ENCODE results near the gene TMEM123. TPM values are rescaled to one million over a fixed set of nuclear protein-coding genes. Genes with fewer than 3 reads are reported as not detected.

TMEM123 gene
- total RNA-seq, 1 experiment from 2014 or later: 152 TPM

DNA sequence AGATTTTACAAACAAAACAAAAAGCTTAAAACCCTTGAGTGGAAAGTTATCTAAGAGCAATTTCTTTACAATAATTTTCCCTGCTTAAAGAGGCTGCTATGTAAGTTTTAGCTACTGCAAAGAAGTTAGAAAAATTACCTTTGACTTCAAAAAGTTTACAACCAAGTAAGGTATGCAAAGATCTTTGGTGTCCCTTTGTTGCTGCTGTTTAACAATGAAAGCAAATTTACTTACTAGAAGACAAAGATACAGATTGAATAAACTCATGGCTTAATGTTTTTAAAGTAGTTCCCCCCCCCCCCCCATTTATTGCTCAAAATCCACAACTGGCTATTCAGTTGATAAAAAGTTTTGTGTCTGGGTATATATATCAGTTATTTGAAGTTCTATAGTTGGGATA is 26.0 kb downstream of the TMEM123 start:
- no peak for DNase-seq (ENCODE audit: low spot score)

DNA sequence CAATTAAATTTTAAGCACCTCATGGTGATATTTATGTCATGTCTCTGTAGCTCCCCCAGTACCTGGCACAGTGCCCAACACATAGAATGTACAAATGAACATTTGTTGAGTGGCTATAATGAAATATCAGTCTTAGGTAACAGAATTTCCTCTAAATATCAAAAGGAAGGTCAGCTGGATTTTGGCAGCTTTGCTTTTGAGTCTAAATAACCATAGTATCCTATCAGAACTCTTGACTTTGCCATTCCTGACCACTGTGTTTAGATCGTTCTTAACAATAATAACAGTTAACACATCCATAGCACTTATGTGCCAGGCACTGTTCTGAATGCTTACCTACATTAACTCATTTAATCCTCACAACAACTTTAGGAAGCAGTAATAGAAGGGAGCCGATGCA is 26.6 kb downstream of the TMEM123 start:
- DNase-seq (ENCODE audit: low spot score): no peak

GRCh38 chr11:102423936-102424335 is 28.6 kb downstream of the TMEM123 start:
- no peak for DNase-seq (ENCODE audit: low spot score)

DNA sequence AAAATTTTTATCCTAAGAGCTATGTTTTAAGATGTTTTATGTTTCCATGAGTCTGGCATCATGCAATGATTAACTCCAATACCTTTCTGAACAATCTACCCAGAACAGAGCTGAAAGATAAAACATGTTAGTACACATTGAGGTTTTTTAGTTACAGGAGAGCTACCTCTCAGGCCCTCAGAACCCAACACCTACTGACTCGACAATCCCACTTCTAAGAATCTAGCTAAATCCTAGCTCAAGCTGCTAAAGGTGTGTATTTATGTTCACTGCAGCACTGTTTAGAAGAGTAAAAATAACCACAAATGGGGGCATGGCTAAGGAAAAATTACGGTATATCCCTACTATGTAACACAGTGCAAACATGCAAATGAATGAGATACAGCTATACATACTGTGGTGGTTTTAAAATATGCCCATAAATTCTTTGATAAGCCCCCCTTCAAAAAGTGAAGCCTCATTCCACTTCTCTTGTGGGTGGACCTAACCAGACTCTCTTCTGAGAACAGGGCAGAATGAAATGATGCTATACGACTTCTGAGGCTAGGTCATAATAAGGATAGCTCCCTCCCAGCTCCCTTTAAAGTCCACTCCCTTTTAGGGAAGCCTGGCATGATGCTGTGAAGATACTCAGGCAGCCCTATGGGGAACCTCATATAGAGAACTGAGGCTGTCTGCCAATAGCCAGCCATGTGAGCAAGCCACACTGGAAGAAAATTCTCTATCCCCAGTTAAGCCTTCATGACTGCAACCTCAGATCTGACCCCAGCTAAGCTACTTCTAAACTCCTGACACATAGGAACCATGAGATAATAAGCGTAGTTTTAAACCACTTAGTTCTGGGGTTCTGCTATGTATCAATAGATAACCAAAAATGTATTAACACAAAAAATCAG is 29.5 kb downstream of the TMEM123 start:
- DNase-seq (ENCODE audit: low spot score): no peak

DNA sequence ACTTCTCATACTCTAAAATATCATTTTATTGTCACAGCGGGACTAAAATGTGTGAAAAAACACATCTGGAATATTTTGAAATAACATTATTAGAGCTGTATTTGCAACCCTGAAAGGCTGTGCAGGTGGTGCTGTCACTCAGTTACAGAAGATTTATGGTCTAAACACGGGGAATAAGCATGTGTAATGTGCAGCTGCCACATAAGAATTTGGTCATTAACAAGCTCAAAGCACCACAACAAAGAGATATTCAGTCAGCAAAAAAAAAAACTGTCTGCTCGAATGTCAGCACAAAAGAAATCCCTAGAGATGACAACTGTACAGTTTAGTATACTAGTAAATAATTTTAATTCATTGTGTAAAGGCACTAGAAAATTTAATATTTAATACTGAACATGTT is 31.3 kb downstream of the TMEM123 start:
- DNase-seq (ENCODE audit: low spot score): no peak

DNA sequence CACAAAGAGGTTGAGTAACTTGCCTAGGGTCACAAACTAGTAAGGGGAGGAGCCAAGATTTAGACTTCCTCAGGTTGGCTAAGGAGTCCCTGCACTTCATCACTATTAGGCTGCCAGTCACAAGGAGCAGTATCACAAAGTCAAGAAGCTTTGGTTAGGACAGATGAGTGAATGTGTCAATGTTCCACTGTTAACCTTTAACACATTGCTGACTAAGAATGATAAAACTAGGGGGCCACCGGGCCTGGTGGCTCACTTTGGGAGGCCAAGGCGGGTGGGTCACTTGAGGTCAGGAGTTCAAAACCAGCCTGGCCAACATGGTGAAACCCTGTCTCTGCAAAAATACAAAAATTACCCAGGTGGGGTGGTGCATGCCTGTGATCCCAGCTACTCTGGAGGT is 32.0 kb downstream of the TMEM123 start:
- no peak for DNase-seq (ENCODE audit: low spot score)

DNA sequence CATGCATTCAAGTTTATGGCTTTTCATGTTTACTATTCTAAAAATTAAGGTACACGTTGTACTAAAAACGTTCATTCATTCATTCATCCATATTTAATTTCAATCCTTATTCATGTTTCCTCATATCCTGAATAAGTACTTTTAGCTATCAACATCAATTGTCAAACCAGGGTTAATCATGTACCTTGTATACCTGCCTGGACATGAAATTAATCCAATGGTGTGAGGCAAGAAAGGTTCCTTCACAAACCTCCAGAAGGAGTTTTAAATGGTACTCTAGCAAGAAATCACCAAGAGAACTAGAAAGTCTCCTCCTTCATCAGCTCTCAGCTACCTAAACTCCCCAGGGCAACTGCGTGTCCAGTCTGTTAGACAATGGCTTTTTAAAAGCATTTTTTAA is 33.4 kb downstream of the TMEM123 start:
- no peak for DNase-seq (ENCODE audit: low spot score)

- no peak for DNase-seq (ENCODE audit: low spot score)
Measured at GRCh38 chr11:102416976-102417375, 35.6 kb downstream of the TMEM123 start.

- DNase-seq (ENCODE audit: low spot score): no peak
Measured at GRCh38 chr11:102415304-102415916, 37.2 kb downstream of the TMEM123 start.

GRCh38 chr11:102414559-102414958 is 38.0 kb downstream of the TMEM123 start:
- no peak for DNase-seq (ENCODE audit: low spot score)

GRCh38 chr11:102413497-102413896 is 39.1 kb downstream of the TMEM123 start:
- no peak for DNase-seq (ENCODE audit: low spot score)

GRCh38 chr11:102411142-102411541 is 41.4 kb downstream of the TMEM123 start:
- DNase-seq (ENCODE audit: low spot score): no peak

- DNase-seq (ENCODE audit: low spot score): no peak
Measured at GRCh38 chr11:102410382-102410784, 42.2 kb downstream of the TMEM123 start.

DNA sequence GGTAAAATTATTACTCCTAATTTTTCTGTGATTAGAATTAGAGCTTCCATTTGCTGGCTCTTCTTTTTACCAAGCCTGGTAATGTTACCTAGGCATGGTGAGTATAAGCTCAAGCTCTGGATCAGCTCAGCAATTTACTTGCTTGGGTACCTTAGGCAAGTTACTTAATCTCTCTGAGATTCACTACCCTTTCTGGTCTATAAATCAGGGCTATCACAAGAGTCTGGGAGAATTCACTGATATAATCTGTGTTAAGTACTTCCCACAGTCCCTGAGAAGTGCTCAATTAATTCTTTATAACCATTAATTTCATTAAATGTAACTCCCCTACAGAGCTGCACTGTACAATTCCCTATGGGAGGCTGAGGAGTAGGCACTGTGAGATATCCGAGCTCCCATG is 44.2 kb downstream of the TMEM123 start:
- DNase-seq (ENCODE audit: low spot score): no peak

- DNase-seq (ENCODE audit: low spot score): no peak
Measured at GRCh38 chr11:102407901-102408300, 44.7 kb downstream of the TMEM123 start.

- DNase-seq (ENCODE audit: low spot score): no peak
Measured at GRCh38 chr11:102406099-102406498, 46.5 kb downstream of the TMEM123 start.

GRCh38 chr11:102405501-102405900 is 47.1 kb downstream of the TMEM123 start:
- DNase-seq (ENCODE audit: low spot score): no peak

DNA sequence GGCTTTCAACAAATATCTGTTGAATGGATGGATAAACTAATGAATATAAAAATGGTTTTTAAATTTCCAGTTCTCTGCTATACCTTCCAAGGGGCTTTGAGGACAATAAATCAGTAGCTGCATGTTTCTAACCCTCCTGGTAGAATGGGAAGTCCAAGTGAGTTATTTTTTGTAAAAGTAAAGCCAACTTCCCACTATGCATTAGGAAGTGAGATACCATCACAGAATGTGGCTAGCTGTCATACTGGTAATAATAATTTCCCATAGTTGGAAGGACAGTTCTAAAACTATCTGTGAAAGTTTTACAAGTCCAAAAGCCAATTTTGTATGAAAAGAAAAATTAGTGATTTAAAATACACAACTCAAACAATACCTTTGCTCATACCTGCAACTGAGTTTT is 50.0 kb downstream of the TMEM123 start:
- DNase-seq (ENCODE audit: low spot score): no peak

- no peak for DNase-seq (ENCODE audit: low spot score)
Measured at GRCh38 chr11:102401905-102402304, 50.7 kb downstream of the TMEM123 start.

DNA sequence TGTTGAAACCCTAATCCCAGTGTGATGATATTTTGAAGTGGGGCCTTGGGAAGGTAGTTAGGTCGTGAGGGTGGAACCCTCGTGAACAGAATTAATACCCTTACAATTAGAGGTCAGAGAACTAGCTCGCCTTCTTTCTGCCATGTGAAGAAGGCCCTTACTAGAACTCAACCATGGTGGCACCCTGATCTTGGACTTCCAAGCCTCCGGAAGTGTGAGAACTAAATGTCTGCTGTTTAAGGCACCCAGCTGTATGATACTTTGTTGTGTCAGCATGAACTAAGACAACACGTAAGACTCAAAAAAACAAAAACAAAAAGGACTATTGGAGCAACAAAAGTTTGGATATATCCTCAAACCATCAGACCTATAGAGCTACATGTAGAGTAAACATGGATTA is 52.0 kb downstream of the TMEM123 start:
- DNase-seq (ENCODE audit: low spot score): no peak

- DNase-seq (ENCODE audit: low spot score): no peak
Measured at GRCh38 chr11:102399189-102399588, 53.4 kb downstream of the TMEM123 start.

DNA sequence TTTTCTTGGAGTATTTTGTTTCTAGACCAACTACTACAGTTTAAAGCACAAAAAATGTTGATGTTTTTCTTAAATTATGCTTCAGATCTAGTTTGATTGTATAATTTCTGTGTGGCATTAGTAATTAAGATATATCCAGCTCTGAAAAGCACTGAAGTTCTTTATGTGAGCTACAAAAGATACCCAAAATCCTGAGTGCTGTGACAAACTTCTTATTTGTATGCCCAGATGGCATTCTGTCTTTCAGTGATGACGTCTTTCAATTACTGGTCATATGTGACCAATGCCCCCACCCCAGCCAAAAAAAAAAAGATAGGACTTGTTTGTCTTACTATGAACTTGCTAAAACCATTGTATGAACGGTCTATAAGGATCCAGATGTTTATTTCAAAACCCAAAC is 54.3 kb downstream of the TMEM123 start:
- no peak for DNase-seq (ENCODE audit: low spot score)
